HG03571 (cell line): Measurements from ENCODE around the gene RARS1.

ENCODE experiments used
- ATAC-seq: cut with Tn5 transposase; IDR thresholded peaks from one replicate; pipeline ENCODE4 v1.9.1; 2021; ENCODE audit not compliant: unreplicated experiment

Gene RARS1

DNA sequence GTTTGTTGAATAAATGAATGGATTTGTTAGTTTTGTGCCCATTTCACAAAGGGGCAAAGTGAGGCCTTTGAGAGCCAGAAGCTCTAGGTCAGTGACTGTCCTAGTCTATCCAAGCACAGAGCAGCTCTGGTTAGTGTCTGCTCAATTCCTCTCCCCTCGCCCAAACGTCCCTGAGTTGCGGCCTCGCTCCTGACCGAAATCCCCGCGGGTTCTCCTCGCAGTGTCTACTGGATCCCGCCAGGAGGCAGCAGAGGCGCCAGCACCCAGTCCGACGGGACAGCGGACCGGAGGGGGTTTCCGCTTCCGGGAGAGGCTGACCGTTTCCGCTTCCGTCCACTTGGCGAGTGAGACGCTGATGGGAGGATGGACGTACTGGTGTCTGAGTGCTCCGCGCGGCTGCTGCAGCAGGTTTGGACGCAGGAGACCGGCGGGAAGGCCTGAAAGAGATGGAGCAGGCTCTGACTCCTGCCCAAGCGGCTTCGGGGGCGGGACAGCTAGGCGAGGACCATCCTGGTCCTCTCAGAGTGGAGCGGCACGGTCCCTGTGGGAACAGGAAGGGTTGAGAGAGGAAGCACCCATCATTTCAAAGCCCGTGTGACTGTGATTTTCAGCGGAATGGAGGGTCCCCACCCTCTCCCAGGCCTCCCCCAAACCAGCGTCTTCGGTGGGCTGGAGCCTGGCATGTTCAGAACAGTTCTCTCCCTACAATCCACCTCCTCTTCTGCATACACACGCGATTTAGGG lies at the start of gene RARS1:
RARS1 (plus strand) TSS at position 336 of the 744 bp plus-strand sequence; CDS start at position 364, 28 bp downstream.
- peak; percentile 91 for ATAC-seq

DNA sequence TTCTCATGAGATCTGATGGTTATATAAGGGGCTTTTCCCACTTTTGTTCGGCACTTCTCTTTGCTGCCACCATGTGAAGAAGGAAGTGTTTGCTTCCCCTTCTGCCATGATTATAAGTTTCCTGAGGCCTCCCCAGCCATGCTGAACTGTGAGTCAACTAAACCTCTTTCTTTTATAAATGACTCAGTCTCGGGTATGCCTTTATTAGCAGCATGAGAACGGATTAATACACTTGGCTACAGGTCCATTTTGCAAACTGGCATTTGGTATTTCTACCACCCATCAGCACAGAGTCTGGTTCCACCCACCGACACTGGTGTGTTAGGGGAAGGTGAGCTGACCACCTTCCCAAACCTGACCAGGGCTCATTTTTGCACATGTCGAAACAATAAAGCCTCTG lies 47.9 kb upstream of the RARS1 start:
- no peak for ATAC-seq

DNA sequence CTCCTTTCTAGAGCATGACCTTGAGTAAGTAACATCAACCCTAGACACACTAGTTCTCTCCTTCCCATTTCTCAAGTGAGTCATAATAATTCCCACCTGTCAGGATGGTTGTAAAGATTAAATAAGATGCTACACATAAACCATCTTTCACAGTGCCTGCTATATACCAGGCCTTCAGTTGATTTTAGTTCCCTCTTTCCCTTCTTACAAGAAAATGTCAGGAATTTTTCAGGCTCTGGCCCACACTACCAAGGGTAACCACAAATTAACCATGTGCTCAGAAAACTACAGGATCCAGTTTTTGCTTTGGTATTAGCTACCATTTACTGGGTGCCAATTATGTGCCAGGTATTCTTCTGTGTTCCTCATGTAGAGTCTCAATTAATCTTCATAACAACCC lies 42.7 kb upstream of the RARS1 start:
- ATAC-seq, result no peak

DNA sequence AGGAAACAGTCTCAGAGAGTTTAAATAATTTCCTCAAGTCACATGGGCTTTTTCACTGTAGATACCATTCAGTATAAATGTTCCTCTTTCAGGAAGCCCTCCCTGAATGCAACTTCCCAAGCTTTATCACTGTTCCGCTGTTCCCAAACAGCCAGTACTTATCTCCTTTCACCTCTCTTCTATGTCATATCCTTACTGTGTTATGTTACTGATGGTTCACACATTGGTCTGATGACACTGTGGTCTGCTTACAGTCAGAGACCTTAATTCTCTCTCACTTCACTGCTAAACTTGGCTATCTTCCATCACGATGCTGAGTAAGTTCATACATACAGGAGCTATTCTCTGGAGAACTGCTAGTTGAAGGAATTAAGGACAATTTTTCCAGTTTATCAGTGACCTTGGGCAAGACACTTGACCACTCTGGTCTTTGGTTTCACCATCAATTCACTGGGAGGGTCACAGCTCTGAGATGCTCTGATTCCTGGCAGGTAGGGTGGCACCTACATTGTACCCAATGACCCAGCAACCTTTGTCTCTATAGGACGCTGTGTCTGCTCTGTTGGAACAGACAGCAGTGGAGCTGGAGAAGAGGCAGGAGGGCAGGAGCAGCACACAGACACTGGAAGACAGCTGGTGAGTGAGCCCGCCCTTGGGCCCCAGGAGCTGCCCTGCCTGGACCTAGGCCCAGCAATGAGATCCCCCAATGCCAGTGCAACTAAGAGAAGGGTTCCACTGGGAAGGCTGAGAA lies 42.1 kb upstream of the RARS1 start:
- ATAC-seq, result no peak

DNA sequence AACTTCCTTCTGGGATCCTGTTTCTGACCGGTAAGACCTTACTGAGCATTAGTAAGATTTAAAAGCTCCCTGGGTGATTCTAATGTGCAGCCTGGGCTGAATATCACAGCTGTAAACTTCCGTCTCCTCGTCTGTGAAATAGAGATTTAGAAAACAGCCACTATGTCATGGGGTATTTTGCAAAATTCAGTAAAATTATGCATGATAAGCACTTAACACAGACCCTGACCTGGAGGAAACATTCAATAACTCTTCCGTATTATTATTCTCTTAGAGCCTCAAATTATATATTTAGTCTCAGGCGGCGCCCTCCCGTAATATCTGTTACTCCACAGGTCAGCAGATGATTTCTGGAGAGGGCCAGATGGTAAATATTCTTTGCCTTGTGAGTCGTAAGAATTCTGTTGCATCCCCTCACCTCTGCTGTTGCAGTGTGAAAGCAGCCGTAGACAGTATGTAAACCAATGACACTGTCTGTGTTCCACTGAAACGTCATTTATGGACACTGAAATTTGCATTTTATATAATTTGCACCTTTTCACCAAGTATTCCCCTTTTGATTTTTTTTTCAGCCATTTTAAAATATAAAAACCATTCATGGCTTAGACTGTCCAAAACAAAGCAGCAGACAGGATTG lies 39.2 kb upstream of the RARS1 start:
- no peak for ATAC-seq

DNA sequence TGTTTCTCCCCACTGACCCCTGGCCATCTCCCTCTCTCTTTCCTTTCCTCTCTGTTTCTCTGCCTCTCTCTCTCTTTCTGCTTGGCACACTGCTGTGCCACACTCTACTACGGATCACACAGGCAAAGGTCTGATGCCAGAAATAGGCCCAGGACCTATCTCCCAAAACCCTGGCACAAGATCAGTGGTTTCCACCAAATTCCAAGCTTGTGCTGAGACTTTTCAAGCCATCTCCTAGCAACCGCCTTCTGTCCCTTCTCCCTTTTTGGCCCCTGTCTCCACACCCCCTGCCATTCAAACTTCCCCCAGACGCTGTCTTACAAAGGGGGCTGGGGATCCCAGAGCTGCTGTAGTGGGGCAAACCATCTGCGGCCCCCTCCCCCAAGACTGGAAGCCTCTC lies 38.5 kb upstream of the RARS1 start:
- ATAC-seq, result no peak

DNA sequence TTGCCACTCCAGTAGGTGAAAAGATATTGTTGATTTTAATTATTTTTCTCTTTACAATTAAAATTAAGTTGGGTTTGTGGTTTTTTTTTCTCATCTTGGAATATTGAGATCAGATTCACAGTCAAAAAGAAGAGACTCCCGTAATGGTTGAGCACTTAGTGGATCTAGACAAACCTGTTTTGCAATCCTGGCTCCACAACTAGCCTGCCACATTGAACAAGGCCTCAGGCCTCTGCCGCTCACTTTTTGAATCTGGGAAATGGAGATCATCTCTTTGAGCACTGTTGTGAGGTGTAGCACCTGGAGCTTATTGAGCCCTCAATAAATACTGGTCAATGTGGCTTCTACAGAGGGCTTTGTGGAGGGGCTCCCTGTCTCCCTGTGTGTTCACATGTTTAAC lies 37.1 kb upstream of the RARS1 start:
- no peak for ATAC-seq

DNA sequence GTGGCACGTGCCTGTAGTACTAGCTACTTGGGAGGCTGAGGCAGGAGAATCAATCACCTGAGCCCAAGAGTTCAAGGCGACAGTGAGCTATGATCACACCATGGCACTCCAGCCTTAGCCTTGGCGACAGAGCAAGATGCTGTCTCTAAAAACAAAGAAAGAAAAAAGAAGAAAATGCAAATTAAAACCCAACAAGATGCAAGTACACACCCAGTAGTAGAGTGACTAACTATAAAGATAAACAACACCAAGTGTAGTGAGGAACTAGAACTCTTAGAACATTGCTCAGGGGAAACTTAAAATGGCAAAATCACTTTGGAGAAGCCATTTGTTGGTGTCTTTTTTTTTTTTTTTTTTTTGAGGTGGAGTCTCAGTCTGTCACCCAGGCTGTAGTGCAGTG lies 34.7 kb upstream of the RARS1 start:
- no peak for ATAC-seq

DNA sequence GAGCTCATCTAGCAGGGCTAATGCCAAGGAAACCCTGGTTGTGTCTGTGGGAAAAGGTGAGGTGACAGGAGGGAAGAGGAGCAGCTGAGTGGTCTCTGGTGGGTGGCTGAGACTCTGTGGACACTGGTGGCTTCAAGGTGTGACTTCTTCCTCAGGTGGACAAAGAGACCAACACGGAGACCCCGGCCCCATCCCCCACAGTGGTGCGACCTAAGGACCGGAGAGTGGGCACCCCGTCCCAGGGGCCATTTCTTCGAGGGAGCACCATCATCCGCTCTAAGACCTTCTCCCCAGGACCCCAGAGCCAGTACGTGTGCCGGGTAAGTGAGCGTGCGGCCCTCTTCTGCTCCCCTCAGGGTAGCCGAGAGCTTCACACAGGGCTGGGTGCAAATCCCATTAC lies 31.1 kb upstream of the RARS1 start:
- no peak for ATAC-seq

DNA sequence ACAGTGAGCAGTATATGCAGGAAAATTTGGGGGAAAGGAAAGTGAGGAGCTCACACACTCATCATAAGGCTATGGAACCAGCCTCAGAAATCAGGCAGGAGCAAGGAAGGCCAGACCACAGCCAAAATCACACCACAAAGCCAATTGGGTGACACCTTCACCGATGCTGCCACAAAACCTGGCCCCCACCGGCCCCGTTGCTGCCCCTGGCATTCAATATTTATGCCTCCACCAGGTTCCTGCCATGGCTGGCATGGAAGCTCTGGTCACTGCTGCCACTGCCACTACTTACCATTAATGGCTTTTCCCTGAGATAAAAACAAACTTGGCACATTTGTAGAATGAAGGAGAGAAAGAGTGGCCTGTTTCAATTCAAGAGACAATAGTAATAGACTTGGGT lies 28.7 kb upstream of the RARS1 start:
- ATAC-seq, result no peak

DNA sequence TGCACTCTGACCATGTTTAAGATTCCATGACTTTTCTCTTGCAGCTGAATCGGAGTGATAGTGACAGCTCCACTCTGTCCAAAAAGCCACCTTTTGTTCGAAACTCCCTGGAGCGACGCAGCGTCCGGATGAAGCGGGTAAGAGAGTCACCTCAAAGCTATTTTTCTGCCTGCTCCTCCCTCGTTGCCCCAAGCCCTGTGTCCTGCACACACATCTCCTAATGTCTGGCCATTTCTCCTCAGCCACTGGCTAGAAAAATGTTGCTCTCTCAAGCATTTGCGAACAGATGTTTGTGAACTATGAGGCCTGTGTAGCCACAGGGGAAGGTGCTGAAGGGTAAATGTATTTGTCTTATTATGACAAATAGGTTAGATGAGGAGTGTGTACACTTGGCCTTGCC lies 25.7 kb upstream of the RARS1 start:
- ATAC-seq, result no peak

DNA sequence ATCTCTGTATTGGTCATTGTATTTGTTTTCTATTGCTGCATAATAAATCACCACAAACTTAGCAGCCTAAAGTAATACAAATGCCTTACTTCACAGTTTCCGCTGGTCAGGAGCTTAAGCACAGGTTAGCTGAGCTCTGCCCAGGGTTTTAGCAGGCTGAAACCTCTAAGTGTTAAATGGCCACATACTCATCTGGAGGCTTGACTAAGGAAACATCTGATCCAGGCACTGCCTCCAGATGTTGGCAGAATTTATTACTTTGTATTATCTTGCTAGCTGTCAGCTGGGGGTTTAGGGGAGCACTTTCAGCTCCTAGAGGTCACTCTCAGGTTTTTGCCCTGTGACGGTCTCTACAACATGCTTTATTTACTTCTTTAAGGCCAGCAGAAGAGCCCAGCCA lies 23.2 kb upstream of the RARS1 start:
- ATAC-seq, result no peak

DNA sequence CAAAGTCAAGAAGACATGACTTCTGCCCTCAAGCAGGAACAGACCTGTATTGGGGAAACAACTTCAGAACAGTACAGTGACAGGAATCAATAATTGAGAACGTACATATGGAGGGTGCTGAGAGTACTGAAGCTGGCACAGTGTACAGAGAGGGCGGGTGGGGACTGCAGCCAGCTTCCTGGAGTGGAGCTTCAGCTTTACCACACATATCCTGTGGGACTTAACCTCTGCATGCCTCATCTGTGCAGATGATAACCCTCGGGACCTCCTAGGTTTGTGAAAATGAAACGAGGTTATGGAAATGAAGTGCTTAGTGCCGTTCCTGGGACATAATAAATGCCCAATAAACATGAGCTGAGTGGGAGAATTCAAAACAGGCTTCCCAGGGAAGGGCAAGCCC lies 22.1 kb upstream of the RARS1 start:
- no peak for ATAC-seq

DNA sequence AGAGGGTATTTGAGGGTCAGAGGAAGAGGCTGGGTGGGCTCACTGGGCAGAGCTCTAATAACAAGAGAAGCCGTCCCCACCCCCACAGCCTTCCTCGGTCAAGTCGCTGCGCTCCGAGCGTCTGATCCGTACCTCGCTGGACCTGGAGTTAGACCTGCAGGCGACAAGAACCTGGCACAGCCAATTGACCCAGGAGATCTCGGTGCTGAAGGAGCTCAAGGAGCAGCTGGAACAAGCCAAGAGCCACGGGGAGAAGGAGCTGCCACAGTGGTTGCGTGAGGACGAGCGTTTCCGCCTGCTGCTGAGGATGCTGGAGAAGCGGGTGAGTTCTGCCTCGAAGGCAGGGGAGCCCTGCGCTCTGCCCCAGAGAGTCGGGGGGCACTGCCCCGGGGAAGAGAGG lies 21.6 kb upstream of the RARS1 start:
- ATAC-seq, result no peak

DNA sequence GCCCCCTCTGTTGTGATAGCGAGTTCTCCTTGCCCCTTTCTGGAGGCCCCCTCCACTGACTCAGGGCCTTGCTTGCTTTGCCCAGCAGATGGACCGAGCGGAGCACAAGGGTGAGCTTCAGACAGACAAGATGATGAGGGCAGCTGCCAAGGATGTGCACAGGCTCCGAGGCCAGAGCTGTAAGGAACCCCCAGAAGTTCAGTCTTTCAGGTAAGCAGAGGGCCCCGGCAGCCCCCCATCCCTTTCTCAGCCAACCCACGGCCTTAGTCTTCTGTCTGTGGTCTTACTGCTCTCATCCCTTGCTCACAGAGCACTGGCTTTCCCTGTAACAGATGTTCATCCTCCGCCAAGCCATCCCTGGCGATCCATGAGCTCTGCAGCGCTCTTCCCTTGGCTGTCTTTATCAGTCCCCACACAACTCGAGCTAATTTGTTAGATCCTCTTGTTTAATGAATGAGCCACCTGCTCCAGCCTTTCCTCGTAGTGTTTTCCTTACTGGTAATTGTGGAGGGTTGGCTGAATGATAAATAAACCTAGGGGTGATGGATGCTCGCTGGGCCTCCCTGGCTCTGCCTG lies 18.4 kb upstream of the RARS1 start:
- no peak for ATAC-seq

DNA sequence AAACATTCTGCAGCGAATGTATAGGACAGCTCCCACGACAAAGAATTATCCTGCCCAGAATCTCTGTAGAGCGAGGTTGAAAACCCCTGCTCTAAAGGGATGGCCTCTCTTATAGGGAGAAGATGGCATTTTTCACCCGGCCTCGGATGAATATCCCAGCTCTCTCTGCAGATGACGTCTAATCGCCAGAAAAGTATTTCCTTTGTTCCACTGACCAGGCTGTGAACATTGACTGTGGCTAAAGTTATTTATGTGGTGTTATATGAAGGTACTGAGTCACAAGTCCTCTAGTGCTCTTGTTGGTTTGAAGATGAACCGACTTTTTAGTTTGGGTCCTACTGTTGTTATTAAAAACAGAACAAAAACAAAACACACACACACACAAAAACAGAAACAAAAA lies 17.4 kb upstream of the RARS1 start:
- ATAC-seq, result no peak

DNA sequence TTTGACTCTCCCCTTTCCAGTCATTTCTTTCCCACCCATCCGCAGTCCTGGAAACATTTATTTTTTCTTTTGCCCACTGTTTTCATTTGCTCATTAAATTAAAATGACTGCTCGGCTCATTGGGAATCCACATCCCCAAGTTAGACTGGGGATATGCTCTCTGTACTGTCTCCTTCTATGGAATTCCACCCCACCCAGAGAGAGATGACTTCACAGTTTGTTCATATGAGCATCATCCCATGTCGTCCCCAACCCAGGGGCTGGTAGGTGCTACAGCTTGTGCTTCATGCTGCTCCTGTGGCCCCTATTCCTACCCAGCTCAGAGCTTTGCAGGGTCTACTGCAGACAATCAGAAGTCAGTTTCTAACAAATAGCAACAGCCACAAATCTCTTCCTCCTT lies 16.5 kb upstream of the RARS1 start:
- no peak for ATAC-seq

DNA sequence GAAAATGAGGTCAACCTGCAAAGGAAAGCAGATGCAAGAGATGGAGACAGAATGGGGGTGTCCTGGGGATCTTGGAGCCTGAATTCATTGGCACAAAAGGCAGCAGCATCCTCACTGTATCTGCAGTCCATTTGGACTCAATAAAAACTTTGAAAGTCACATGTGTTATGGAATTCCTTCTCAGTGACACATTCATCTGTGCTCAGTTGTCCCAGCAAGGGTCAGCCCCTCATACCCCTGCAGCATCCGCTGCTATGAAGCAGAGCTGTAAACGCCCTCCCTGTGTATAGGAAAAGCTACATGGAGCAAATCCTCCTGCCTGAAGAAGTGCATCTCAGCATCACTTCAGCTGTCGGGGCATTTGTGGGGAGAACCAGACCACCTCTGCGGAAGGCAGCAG lies 14.5 kb upstream of the RARS1 start:
- ATAC-seq, result no peak

DNA sequence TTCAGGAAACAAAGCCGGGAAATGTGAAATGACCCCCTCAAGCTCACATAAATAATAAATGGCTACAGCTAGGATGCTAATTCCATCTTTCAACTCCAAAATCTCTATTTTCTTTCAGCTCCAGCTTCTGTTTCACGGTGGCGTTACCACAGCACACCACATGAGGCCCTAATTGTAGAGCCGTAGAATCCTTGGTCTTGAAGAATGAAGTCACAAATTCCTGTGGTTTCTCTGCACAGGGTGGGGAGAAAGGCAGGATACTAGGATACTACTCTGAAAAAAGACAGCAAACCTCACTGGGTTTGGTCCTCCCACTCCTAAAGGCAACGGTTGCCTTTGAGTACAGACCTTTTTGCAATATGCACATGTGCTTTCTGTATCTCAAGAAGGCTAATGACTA lies 13.9 kb upstream of the RARS1 start:
- ATAC-seq, result no peak

DNA sequence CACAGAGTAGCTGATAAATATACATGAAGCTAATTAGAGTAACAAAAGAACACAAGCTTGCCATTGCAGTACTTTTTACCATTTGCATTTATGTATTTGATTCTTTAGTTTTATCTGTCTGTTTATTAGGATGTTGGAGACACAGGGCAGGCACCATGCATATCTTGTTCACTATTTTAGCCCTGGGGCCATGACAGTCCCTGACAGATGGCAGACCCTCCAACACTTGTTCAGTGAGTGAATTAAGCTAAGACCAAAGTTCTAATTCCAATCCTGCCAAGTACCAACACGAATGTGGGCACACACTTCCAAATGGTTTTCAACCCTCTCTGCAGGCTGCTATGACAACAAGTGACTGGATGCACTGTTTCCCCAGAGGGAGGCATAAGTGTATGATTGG lies 12.0 kb upstream of the RARS1 start:
- ATAC-seq, result no peak

DNA sequence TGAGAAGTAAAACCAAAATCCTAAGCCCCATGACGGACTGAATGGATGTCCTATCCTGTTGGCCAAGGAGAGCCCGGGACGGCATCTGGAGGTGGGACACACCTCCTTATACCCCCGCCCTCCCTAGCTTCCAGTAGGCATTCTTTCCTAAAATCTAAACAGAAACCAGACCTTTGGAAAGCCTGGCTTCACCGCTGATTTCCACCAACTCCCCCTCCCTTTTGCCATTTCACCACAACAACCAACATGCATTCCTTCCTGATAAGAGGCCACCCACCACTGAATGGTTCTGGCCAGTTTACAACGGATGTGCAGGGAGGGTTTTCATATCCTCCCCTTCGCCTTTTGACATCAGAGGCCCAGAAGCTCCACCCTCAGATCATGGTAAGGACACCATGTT lies 9.2 kb upstream of the RARS1 start:
- no peak for ATAC-seq

DNA sequence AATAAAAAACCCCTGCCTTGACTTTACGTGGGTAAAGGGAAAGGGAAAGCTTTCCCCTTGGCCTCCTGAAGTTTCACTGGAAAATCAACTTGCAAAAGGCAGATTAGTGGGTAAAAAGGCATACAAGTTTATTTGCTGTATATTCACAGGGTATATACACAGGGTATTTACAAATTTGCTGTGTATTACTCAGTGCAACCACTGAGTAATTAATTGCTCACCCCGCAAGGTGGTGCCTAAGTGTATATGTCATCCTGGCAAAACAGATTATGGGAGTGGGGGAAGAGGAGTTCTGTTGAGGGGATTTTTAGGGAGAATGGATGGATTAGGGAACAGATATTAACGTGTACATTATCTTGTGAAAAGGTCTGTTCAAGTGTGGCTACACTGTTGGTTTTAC lies 7.1 kb upstream of the RARS1 start:
- no peak for ATAC-seq
